Endodermal cell (in vitro differentiated cells): ENCODE data around the gene NEDD4L. TPM values are rescaled to one million over a fixed set of nuclear protein-coding genes. Genes with fewer than 3 reads are reported as not detected.
A peak's percentile ranks its signal among the peaks of the same experiment; 100 is the strongest.

ENCODE experiments used
- DNase-seq: peaks from one replicate; pipeline ENCODE4 v3.0.0-alpha.2; 2017
- H3K27ac ChIP-seq: 2 replicates; pipeline ENCODE4 v1.5.1; 2013; ENCODE audit warnings: mild to moderate bottlenecking, low read depth, low read length, moderate library complexity
- H3K27me3 ChIP-seq: 2 replicates; pipeline ENCODE4 v1.6.1; 2013; ENCODE audit warnings: mild to moderate bottlenecking, low read length, moderate library complexity; ENCODE audit not compliant: insufficient read depth, control insufficient read depth, poor library complexity, severe bottlenecking
- H3K36me3 ChIP-seq: 2 replicates; pipeline ENCODE4 v1.7.0; 2013; ENCODE audit warnings: mild to moderate bottlenecking, low read length, moderate library complexity; ENCODE audit not compliant: control insufficient read depth, insufficient read depth
- H3K4me1 ChIP-seq: one replicate; pipeline ENCODE4 v1.7.0; 2013; ENCODE audit warnings: low read length; ENCODE audit not compliant: control insufficient read depth, insufficient read depth
- H3K4me3 ChIP-seq: 2 replicates; pipeline ENCODE4 v1.5.1; 2013; ENCODE audit warnings: mild to moderate bottlenecking, low read length, moderate library complexity
- H3K9ac ChIP-seq: 2 replicates; pipeline ENCODE4 v1.6.1; 2013; ENCODE audit warnings: mild to moderate bottlenecking, low read length, moderate library complexity; ENCODE audit not compliant: poor library complexity, severe bottlenecking; ENCODE audit errors: extremely low read depth
- H3K9me3 ChIP-seq: 2 replicates; pipeline ENCODE4 v1.6.1; 2013; ENCODE audit warnings: mild to moderate bottlenecking, low read length, moderate library complexity; ENCODE audit not compliant: control insufficient read depth
- H3K27ac Mint-ChIP-seq: 2 replicates; pipeline ENCODE4 v1.8.0; 2020; ENCODE audit warnings: mixed read lengths
- H3K27me3 Mint-ChIP-seq: 2 replicates; pipeline ENCODE4 v1.8.0; 2021; ENCODE audit warnings: mild to moderate bottlenecking, mixed read lengths; ENCODE audit not compliant: insufficient read depth
- H3K36me3 Mint-ChIP-seq: 2 replicates; pipeline ENCODE4 v1.8.0; 2020; ENCODE audit warnings: low read depth, mixed read lengths
- H3K4me1 Mint-ChIP-seq: 2 replicates; pipeline ENCODE4 v1.8.0; 2020; ENCODE audit warnings: mixed read lengths
- H3K4me3 Mint-ChIP-seq: 2 replicates; pipeline ENCODE4 v1.8.0; 2020; ENCODE audit warnings: mild to moderate bottlenecking, moderate library complexity, mixed read lengths
- H3K9me3 Mint-ChIP-seq: 2 replicates; pipeline ENCODE4 v1.8.0; 2020; ENCODE audit warnings: mild to moderate bottlenecking, mixed read lengths
- CTCF ChIP-seq: fragments of 200-600 bp; sonication (generic); conservative IDR thresholded peaks from 2 replicates; pipeline ENCODE4 v1.5.0; 2021; ENCODE audit warnings: antibody characterized with exemption, mild to moderate bottlenecking
- WGBS, 2 experiments: methylation state at CpG; one replicate each; pipeline versions ENCODE4 v1.1.5 to v1.1.7; 2013; ENCODE audit warnings: missing lambda C conversion rate in 2 of 2, mixed read lengths in 1 of 2; ENCODE audit not compliant: insufficient coverage in 1 of 2, insufficient read length in 1 of 2; 5-methylcytosine and 5-hydroxymethylcytosine counted together
- total RNA-seq, 2 donors: library from RNA; stranded (reverse); fragmentation: NEBNext Ultra II Directional in 1 of 2; extraction: Animal tissue kit (Norgen Biotek cat#: 25700) in 1 of 2; gene quantifications; 2 replicates in 1 of 2; 3 replicates in 1 of 2; pipeline ENCODE4 v1.2.1, GENCODE V29; 2021

The NEDD4L gene
- total RNA-seq, 2 donors from 2014 or later, result 70.5 to 75.3 TPM

- DNase-seq, result no peak
- WGBS, 2 experiments, result 94% methylated on average over 4 of the region's 4 CpGs; no CpG with 5 or more reads in 1 of the 2 experiments
- no peak overlapping the region for H3K27ac Mint-ChIP-seq
- Histone ChIP-seq H3K9ac (no peak overlapping the region), H3K4me3 (no peak overlapping the region), H3K27me3 (no peaks in the 10 kb centered on the region), H3K9me3 (no peaks in the 10 kb centered on the region), H3K36me3 (peaks cover 41% of the 10 kb centered on the region), H3K4me1 (no peaks in the 10 kb centered on the region), H3K27ac (no peak overlapping the region)
- H3K27me3 Mint-ChIP-seq, result no peaks in the 10 kb centered on the region
- TF ChIP-seq CTCF, result no peak
- no peak overlapping the region for H3K4me3 Mint-ChIP-seq
- H3K9me3 Mint-ChIP-seq, result no peaks in the 10 kb centered on the region
- peaks cover 62% of the 10 kb centered on the region for H3K36me3 Mint-ChIP-seq
- H3K4me1 Mint-ChIP-seq, result no peaks in the 10 kb centered on the region
Measured at GRCh38 chr18:58354051-58354450, 310.0 kb downstream of the NEDD4L start.

GRCh38 chr18:58354791-58355190 is 310.8 kb downstream of the NEDD4L start:
- Histone ChIP-seq H3K9me3 (no peaks in the 10 kb centered on the region), H3K27ac (no peak overlapping the region), H3K27me3 (no peaks in the 10 kb centered on the region), H3K36me3 (peaks cover 34% of the 10 kb centered on the region), H3K4me3 (no peak overlapping the region), H3K9ac (no peak overlapping the region), H3K4me1 (peaks cover 2% of the 10 kb centered on the region)
- no peak for TF ChIP-seq CTCF
- no peak overlapping the region for H3K4me3 Mint-ChIP-seq
- H3K9me3 Mint-ChIP-seq, result no peaks in the 10 kb centered on the region
- H3K27me3 Mint-ChIP-seq, result no peaks in the 10 kb centered on the region
- no peaks in the 10 kb centered on the region for H3K4me1 Mint-ChIP-seq
- H3K36me3 Mint-ChIP-seq, result peaks cover 56% of the 10 kb centered on the region
- DNase-seq, result no peak
- 96% methylated on average over 10 of the region's 10 CpGs for WGBS, 2 experiments
- H3K27ac Mint-ChIP-seq, result peak overlapping the region; percentile 40

- Mint-ChIP-seq H3K27ac (no peak overlapping the region), H3K36me3 (peaks cover 52% of the 10 kb centered on the region), H3K9me3 (no peaks in the 10 kb centered on the region), H3K27me3 (no peaks in the 10 kb centered on the region), H3K4me1 (peaks cover 4% of the 10 kb centered on the region), H3K4me3 (no peak overlapping the region)
- peaks cover 29% of the 10 kb centered on the region for H3K36me3 ChIP-seq
- H3K27me3 ChIP-seq, result no peaks in the 10 kb centered on the region
- 93 to 99% methylated on average over 8 of the region's 8 CpGs for WGBS, 2 experiments
- peaks cover 3% of the 10 kb centered on the region for H3K4me1 ChIP-seq
- no peak for TF ChIP-seq CTCF
- no peaks in the 10 kb centered on the region for H3K9me3 ChIP-seq
- H3K27ac ChIP-seq, result no peak overlapping the region
- no peak overlapping the region for H3K4me3 ChIP-seq
- no peak for DNase-seq
- H3K9ac ChIP-seq, result no peak overlapping the region
Measured at GRCh38 chr18:58355243-58355642, 311.2 kb downstream of the NEDD4L start.
